Osteocyte (in vitro differentiated cells): ENCODE results near the gene BRMS1L. TPM values are rescaled to one million over a fixed set of nuclear protein-coding genes. Genes with fewer than 3 reads are reported as not detected.
"Not testable (repeated sequence)": the region's sequence is repeated elsewhere in the genome, so short reads cannot be mapped to it uniquely, and the experiment has no call there.

ENCODE experiments used
- DNase-seq: peaks from one replicate; pipeline ENCODE4 v3.0.0; 2021; ENCODE audit warnings: mixed read lengths; ENCODE audit not compliant: unreplicated experiment; ENCODE audit errors: extremely low spot score
- H3K27ac Mint-ChIP-seq: one replicate; pipeline ENCODE4 v1.8.0; 2021; ENCODE audit warnings: mild to moderate bottlenecking, mixed read lengths; ENCODE audit not compliant: unreplicated experiment
- H3K27me3 Mint-ChIP-seq: one replicate; pipeline ENCODE4 v1.8.0; 2021; ENCODE audit warnings: mixed read lengths; ENCODE audit not compliant: unreplicated experiment
- H3K36me3 Mint-ChIP-seq: one replicate; pipeline ENCODE4 v1.8.0; 2021; ENCODE audit warnings: mixed read lengths; ENCODE audit not compliant: unreplicated experiment
- H3K4me1 Mint-ChIP-seq: one replicate; pipeline ENCODE4 v1.8.0; 2021; ENCODE audit warnings: mixed read lengths; ENCODE audit not compliant: unreplicated experiment
- H3K4me3 Mint-ChIP-seq: one replicate; pipeline ENCODE4 v1.8.0; 2021; ENCODE audit warnings: mild to moderate bottlenecking, moderate library complexity, mixed read lengths; ENCODE audit not compliant: unreplicated experiment
- H3K9me3 Mint-ChIP-seq: one replicate; pipeline ENCODE4 v1.8.0; 2021; ENCODE audit warnings: mixed read lengths; ENCODE audit not compliant: unreplicated experiment
- total RNA-seq: library from RNA; stranded (reverse); gene quantifications from 2 replicates; pipeline ENCODE4 v1.2.1, GENCODE V29; 2021
- TF ChIP-seq, protein P1 (sequence below): fragments of 200-600 bp; sonication (generic); IDR thresholded peaks from 2 replicates; pipeline ENCODE4 v1.5.0; 2021; ENCODE audit warnings: antibody characterized with exemption, mild to moderate bottlenecking, moderate library complexity

Gene BRMS1L
- total RNA-seq, 1 donor from 2014 or later, result 13.5 TPM

DNA sequence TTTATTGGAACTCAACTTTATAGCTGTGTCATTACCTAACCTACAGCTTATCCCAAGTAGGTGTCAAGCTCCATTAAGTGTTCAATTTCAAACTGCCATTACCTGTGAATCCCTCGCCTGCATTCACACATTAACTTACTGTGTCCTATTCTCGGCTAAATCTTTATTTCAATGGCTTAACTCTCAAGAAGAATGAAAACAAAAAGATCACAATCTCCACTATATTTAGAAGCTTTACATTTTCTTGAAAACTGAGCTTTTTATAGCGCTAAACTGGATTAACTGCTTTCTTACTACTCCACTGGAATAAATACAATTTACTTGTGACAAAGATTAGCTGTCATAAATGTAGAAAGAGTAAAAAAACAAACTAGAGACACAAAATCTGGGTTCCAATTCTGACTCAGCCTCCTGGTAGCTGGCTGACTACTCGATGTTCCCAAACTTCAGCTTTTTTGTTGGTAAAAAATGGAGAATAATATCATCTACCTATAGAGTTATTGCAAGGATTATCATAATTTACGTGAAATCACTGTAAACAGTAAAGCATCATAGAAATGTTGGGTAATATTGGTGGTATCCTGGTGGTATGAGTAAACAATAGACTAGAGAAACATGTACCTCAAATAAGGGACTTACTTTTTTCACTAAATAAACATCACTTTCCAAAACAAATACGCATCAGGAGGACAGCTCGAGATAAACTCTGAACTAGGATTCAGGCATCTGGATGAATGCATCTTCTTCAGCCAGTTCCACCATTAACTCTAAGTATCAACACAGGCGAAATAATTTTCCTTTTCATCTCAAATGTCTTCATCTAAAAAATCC, 18.8 kb upstream of the BRMS1L start:
- H3K4me1 Mint-ChIP-seq, result peaks cover 27% of the 10 kb centered on the region
- TF ChIP-seq, protein P1, sequence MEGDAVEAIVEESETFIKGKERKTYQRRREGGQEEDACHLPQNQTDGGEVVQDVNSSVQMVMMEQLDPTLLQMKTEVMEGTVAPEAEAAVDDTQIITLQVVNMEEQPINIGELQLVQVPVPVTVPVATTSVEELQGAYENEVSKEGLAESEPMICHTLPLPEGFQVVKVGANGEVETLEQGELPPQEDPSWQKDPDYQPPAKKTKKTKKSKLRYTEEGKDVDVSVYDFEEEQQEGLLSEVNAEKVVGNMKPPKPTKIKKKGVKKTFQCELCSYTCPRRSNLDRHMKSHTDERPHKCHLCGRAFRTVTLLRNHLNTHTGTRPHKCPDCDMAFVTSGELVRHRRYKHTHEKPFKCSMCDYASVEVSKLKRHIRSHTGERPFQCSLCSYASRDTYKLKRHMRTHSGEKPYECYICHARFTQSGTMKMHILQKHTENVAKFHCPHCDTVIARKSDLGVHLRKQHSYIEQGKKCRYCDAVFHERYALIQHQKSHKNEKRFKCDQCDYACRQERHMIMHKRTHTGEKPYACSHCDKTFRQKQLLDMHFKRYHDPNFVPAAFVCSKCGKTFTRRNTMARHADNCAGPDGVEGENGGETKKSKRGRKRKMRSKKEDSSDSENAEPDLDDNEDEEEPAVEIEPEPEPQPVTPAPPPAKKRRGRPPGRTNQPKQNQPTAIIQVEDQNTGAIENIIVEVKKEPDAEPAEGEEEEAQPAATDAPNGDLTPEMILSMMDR, result no peak
- H3K4me3 Mint-ChIP-seq, result peak overlapping the region; percentile 95
- no peaks in the 10 kb centered on the region for H3K27me3 Mint-ChIP-seq
- H3K9me3 Mint-ChIP-seq, result no peaks in the 10 kb centered on the region
- H3K27ac Mint-ChIP-seq, result peak overlapping the region; percentile 60
- no peak for DNase-seq
- peaks cover 7% of the 10 kb centered on the region for H3K36me3 Mint-ChIP-seq

DNA sequence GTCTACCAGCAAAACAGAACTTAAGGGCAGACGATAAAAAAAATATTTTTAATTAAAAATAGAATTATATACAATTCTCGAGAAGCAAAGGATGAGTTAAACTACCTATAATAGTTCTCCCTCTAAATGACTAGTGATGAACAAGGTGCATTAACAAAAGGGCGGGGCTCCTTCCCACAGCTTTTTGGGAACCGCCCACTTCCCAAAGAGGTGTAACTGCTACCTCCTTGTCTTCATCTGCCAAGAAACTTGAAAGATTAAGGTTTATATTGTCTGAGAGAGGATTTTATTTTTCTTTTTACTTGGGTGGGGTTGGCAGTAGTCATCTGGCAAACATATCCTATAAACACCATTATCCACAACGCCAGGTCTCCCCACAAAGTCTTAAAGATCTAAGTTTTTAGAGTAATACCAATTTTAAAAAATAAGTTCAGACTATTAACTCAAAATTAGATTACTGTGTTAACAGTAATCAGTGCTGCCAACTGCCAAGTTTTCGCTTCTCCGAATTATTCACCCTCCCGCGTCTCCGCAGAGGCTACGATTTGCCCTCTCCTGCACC, 18.0 kb upstream of the BRMS1L start:
- peak overlapping the region; percentile 94 for H3K27ac Mint-ChIP-seq
- no peaks in the 10 kb centered on the region for H3K27me3 Mint-ChIP-seq
- peaks cover 2% of the 10 kb centered on the region for H3K36me3 Mint-ChIP-seq
- H3K4me3 Mint-ChIP-seq, result peak overlapping the region; percentile 95
- H3K9me3 Mint-ChIP-seq, result no peaks in the 10 kb centered on the region
- TF ChIP-seq, protein P1, result no peak
- DNase-seq, result no peak
- peaks cover 24% of the 10 kb centered on the region for H3K4me1 Mint-ChIP-seq

DNA sequence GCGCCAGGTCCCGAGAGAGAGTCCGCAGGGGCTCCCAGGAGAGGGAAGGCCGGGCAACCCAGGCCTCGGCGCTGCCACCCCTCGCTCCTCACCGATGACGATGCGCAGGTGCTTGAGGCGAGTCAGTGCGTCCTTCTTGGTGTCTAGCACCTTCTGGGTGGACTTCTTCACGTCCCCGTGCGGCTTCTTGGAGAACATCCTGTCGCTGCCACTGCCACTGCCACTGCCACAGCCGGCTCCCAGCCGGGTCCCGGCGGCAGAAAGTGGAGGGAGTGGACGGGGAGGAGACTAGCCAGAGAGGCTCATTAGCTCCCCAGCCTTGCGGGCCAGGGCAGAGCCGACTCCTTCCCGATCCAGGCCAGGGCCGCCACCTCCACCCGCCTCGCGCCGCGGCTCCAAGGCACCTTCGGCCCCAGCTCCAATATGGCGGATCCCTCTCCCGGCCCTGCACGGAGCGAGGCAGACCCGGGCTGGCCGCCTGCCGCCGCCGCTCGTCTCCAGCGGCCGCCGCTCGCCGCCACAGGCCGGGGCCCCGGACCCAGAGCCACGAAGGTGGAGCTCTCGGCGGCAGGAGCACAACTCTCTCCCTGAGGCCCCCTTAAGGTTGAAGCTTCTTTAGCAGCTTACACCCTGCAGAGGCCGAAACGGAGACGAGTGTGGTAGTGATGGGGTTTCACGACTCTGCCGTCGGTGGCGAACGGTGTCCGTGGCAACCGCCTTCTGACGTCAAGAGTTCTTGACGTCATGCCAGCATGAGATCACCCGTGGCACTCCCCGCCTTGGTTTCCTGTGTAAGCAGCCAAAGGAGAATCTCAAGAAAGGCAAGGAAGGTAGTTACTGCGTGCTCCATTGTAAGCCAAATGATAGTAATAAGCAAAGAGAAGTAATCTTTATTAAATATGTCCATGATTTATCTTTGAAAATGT, 17.2 kb upstream of the BRMS1L start, which contains the start of gene RALGAPA1:
TSS of gene RALGAPA1 (minus strand) at position 658 of the 926 bp plus-strand sequence. CDS start at position 198, 460 bp downstream.
- TF ChIP-seq, protein P1, result peak; percentile 48
- not testable (repeated sequence) for H3K27me3 Mint-ChIP-seq, H3K9me3 Mint-ChIP-seq, H3K36me3 Mint-ChIP-seq
- peaks cover 24% of the 10 kb centered on the region for H3K4me1 Mint-ChIP-seq
- peak within 1 kb of the TSS; percentile 94 for H3K27ac Mint-ChIP-seq
- peak; percentile 97 for DNase-seq
- peak within 1 kb of the TSS; percentile 95 for H3K4me3 Mint-ChIP-seq

DNA sequence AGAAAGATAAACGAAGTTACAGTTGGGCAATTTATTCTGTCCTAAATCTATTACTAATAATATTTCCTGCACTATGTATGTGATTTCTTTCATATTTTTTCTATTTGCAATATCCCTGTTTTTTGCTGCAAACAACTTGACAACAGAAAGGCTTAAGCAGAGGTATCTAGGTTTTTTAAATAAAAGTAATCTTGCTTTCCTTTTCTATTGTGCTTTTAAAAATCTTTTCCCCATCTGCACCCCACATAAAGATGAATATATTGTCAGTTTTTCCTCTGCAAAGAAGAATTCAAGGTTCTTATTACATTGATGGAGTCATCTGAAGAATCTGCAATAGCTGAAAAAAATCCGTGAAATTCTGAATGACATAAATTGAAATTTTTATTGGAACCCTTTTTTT, 16.5 kb upstream of the BRMS1L start:
- Mint-ChIP-seq H3K4me1 (peaks cover 24% of the 10 kb centered on the region), H3K4me3 (peak overlapping the region; percentile 95), H3K36me3 (peaks cover 2% of the 10 kb centered on the region), H3K27ac (peak overlapping the region; percentile 93), H3K27me3 (peaks cover 5% of the 10 kb centered on the region), H3K9me3 (no peaks in the 10 kb centered on the region)
- TF ChIP-seq, protein P1, result no peak
- DNase-seq, result no peak
